MCF 10A (cell line): ENCODE results near the gene SRSF6. TPM values are rescaled to one million over a fixed set of nuclear protein-coding genes. Genes with fewer than 3 reads are reported as not detected.
A peak's percentile ranks its signal among the peaks of the same experiment; 100 is the strongest.
"Not testable (repeated sequence)": the region's sequence is repeated elsewhere in the genome, so short reads cannot be mapped to it uniquely, and the experiment has no call there.

Experiments used
- BruUV-seq: library from RNA; stranded (reverse); fragments of 400-500 nt; replicated peaks from 2 replicates; lab custom pipeline; 2021; lab: Mats Ljungman, UMichigan
- CTCF ChIA-PET: fragments of 300-600 bp; sonication (Branson Sonifier 250); formaldehyde crosslinking; extraction: SDS; loops from one replicate; lab custom pipeline; 2021; ENCODE audit warnings: antibody characterized with exemption, inconsistent platforms; lab: Yijun Ruan, JAX
- POLR2A ChIA-PET: fragments of 300-600, 350-650 bp; sonication (Branson Sonifier 250); formaldehyde crosslinking; extraction: SDS; loops from one replicate; lab custom pipeline; 2020; ENCODE audit warnings: antibody characterized with exemption, inconsistent platforms; lab: Yijun Ruan, JAX
- DNase-seq: peaks from one replicate; pipeline ENCODE4 v3.0.0-alpha.2; 2018; ENCODE audit not compliant: unreplicated experiment
- H3K27ac Mint-ChIP-seq: one replicate; pipeline ENCODE4 v1.8.0; 2022; ENCODE audit warnings: mild to moderate bottlenecking, low read depth, mixed read lengths; ENCODE audit not compliant: unreplicated experiment
- H3K27me3 Mint-ChIP-seq: one replicate; pipeline ENCODE4 v1.8.0; 2022; ENCODE audit warnings: mixed read lengths; ENCODE audit not compliant: insufficient read depth, unreplicated experiment
- H3K36me3 Mint-ChIP-seq: one replicate; pipeline ENCODE4 v1.8.0; 2022; ENCODE audit warnings: mild to moderate bottlenecking, moderate library complexity, mixed read lengths; ENCODE audit not compliant: insufficient read depth, unreplicated experiment
- H3K4me1 Mint-ChIP-seq: one replicate; pipeline ENCODE4 v1.8.0; 2022; ENCODE audit warnings: mixed read lengths; ENCODE audit not compliant: insufficient read depth, unreplicated experiment
- H3K4me3 Mint-ChIP-seq: one replicate; pipeline ENCODE4 v1.8.0; 2022; ENCODE audit warnings: mild to moderate bottlenecking, moderate library complexity, mixed read lengths; ENCODE audit not compliant: unreplicated experiment
- H3K9me3 Mint-ChIP-seq: one replicate; pipeline ENCODE4 v1.8.0; 2022; ENCODE audit warnings: mixed read lengths; ENCODE audit not compliant: unreplicated experiment
- CTCF ChIP-seq: fragments of 200-600 bp; IDR thresholded peaks from one replicate; pipeline ENCODE4 v1.8.0; 2022; ENCODE audit warnings: antibody characterized with exemption, mild to moderate bottlenecking; ENCODE audit not compliant: unreplicated experiment
- intact Hi-C: fragments of 100-400 bp; cut with micrococcal nuclease; formaldehyde crosslinking; loops from 2 replicates; pipeline ENCODE4 v1.14.1; 2022
- total RNA-seq: library from RNA; stranded (reverse); gene quantifications from 2 replicates; pipeline ENCODE4 v1.2.3, GENCODE V29; 2022

SRSF6 gene
- total RNA-seq, 1 experiment from 2014 or later: 193 TPM

GRCh38 chr20:43442282-43442880, 15.3 kb upstream of the SRSF6 start:
- TF ChIP-seq CTCF: peak; percentile 20
- POLR2A ChIA-PET: interaction anchor here (1.8 kb wide), 1 partner anchor 15 kb away, joined by 7 read pairs; the partner anchor contains the start of gene SRSF6
- CTCF ChIA-PET: interaction anchor here (0.6 to 2.9 kb wide), 8 partner anchors 8 to 1555 kb away, joined by 3 to 11 read pairs (median 3); no protein-coding TSS in a partner anchor
- DNase-seq: no peak
- intact Hi-C loops: no loop called here
- Mint-ChIP-seq H3K27ac (no peak overlapping the region), H3K27me3 (peaks cover 6% of the 10 kb centered on the region), H3K9me3 (peaks cover 8% of the 10 kb centered on the region), H3K4me1 (no peaks in the 10 kb centered on the region), H3K4me3 (no peak overlapping the region), H3K36me3 (no peaks in the 10 kb centered on the region)
- no TSS peak for BruUV-seq

- no peak for TF ChIP-seq CTCF
- DNase-seq: no peak
- peaks cover 4% of the 10 kb centered on the region for H3K9me3 Mint-ChIP-seq
- no peaks in the 10 kb centered on the region for H3K27me3 Mint-ChIP-seq
- H3K36me3 Mint-ChIP-seq: no peaks in the 10 kb centered on the region
- BruUV-seq: no TSS peak
- H3K4me1 Mint-ChIP-seq: no peaks in the 10 kb centered on the region
- no peak overlapping the region for H3K4me3 Mint-ChIP-seq
- ChIA-PET CTCF (interaction anchor here (0.6 to 1.5 kb wide), 6 partner anchors 8 to 1684 kb away, joined by 3 to 6 read pairs (median 4); partner anchors contain the start of gene SGK2), POLR2A (interaction anchor here (1.4 kb wide), 1 partner anchor 13 kb away, joined by 7 read pairs; the partner anchor contains the start of gene SRSF6)
- no peak overlapping the region for H3K27ac Mint-ChIP-seq
- intact Hi-C loops: no loop called here
Observed at GRCh38 chr20:43444107-43444506, 13.6 kb upstream of the SRSF6 start.

- ChIA-PET CTCF (interaction anchor here (0.6 to 1.5 kb wide), 8 partner anchors 13 to 662 kb away, joined by 3 to 7 read pairs (median 3); no protein-coding TSS in a partner anchor), POLR2A (interaction anchor here (0.7 kb wide), 1 partner anchor 94 kb away, joined by 3 read pairs; no protein-coding TSS in a partner anchor)
- no peak for TF ChIP-seq CTCF
- intact Hi-C loops: loop anchor here (5.0 kb wide), 1 partner anchor 741 kb away; the partner anchor contains the start of gene JPH2
- Mint-ChIP-seq H3K9me3 (no peaks in the 10 kb centered on the region), H3K4me3 (no peak overlapping the region), H3K36me3 (no peaks in the 10 kb centered on the region), H3K27ac (no peak overlapping the region), H3K27me3 (no peaks in the 10 kb centered on the region), H3K4me1 (no peaks in the 10 kb centered on the region)
- BruUV-seq: no TSS peak
- DNase-seq: no peak
Observed at GRCh38 chr20:43446361-43446879, 11.3 kb upstream of the SRSF6 start.

GRCh38 chr20:43448431-43448747, 9.3 kb upstream of the SRSF6 start:
- ChIA-PET POLR2A (interaction anchor here (0.6 to 1.5 kb wide), 4 partner anchors 9 to 641 kb away, joined by 3 to 7 read pairs (median 4); no protein-coding TSS in a partner anchor), CTCF (interaction anchor here (0.6 to 2.7 kb wide), 28 partner anchors 10 to 1012 kb away, joined by 3 to 25 read pairs (median 6); no protein-coding TSS in a partner anchor)
- not testable (repeated sequence) for H3K27ac Mint-ChIP-seq, DNase-seq, H3K9me3 Mint-ChIP-seq, H3K4me1 Mint-ChIP-seq, H3K36me3 Mint-ChIP-seq, H3K27me3 Mint-ChIP-seq, BruUV-seq, H3K4me3 Mint-ChIP-seq
- intact Hi-C loops: loop anchor here (2.0 to 5.0 kb wide), 3 partner anchors 90 to 739 kb away; partner anchors contain the start of gene JPH2
